PC-3 (cell line): ENCODE results near the gene UQCR10. TPM values are rescaled to one million over a fixed set of nuclear protein-coding genes. Genes with fewer than 3 reads are reported as not detected.

Experiments
- ATAC-seq: fragments of 200-7000 bp; cut with Tn5 transposase; 2 replicates; pipeline ENCODE4 v1.9.1; 2020; ENCODE audit warnings: mild to moderate bottlenecking, moderate library complexity
- BruUV-seq: library from RNA; stranded (reverse); fragments of 400-500 nt; replicated peaks from 2 replicates; lab custom pipeline; 2021; lab: Mats Ljungman, UMichigan
- CTCF ChIA-PET: fragments of 300-600 bp; sonication (Branson Sonifier 250); formaldehyde crosslinking; loops from one replicate; lab custom pipeline; 2022; ENCODE audit warnings: antibody characterized with exemption; lab: Charles Lee
- POLR2A ChIA-PET: fragments of 300-600 bp; sonication (Branson Sonifier 250); formaldehyde crosslinking; loops from one replicate; lab custom pipeline; 2022; ENCODE audit warnings: antibody characterized with exemption; ENCODE audit not compliant: unreplicated experiment; lab: Charles Lee
- DNase-seq: peaks from one replicate; pipeline ENCODE4 v3.0.0-alpha.2; 2015
- H2AFZ ChIP-seq: fragments of 300-600 bp; sonication (generic); 2 replicates; pipeline ENCODE4 v1.6.0; 2016; ENCODE audit warnings: antibody characterized with exemption, low read length
- H3F3A ChIP-seq: fragments of 300-600 bp; sonication (generic); one replicate; pipeline ENCODE4 v1.6.0; 2017; ENCODE audit warnings: antibody characterized with exemption, low read length, control low read depth, mild to moderate bottlenecking; ENCODE audit not compliant: unreplicated experiment
- H3K27ac ChIP-seq: fragments of 300-600 bp; sonication (generic); 2 replicates; pipeline ENCODE4 v1.5.1; 2016; ENCODE audit warnings: mild to moderate bottlenecking, low read length
- H3K27me3 ChIP-seq: fragments of 300-600 bp; sonication (generic); 2 replicates; pipeline ENCODE4 v1.6.1; 2016; ENCODE audit warnings: low read length, mixed read lengths
- H3K36me3 ChIP-seq: fragments of 300-600 bp; sonication (generic); 2 replicates; pipeline ENCODE4 v1.6.1; 2016; ENCODE audit warnings: low read depth, mixed run types, low read length, mixed read lengths
- H3K4me1 ChIP-seq: fragments of 300-600 bp; sonication (generic); 2 replicates; pipeline ENCODE4 v1.5.1; 2016; ENCODE audit warnings: low read length; ENCODE audit not compliant: insufficient read depth
- H3K4me2 ChIP-seq: fragments of 300-600 bp; sonication (generic); 2 replicates; pipeline ENCODE4 v1.6.0; 2016; ENCODE audit warnings: low read length
- H3K4me3 ChIP-seq: fragments of 300-600 bp; sonication (generic); 2 replicates; pipeline ENCODE4 v1.5.1; 2016; ENCODE audit warnings: mild to moderate bottlenecking, low read length, mixed read lengths
- H3K79me2 ChIP-seq: fragments of 300-600 bp; sonication (generic); 2 replicates; pipeline ENCODE4 v1.6.1; 2017; ENCODE audit warnings: low read length, mixed read lengths
- H3K9ac ChIP-seq: fragments of 300-600 bp; sonication (generic); 2 replicates; pipeline ENCODE4 v1.6.0; 2016; ENCODE audit warnings: mild to moderate bottlenecking, low read length
- H3K9me2 ChIP-seq: fragments of 300-600 bp; sonication (generic); replicated peaks from 2 replicates; pipeline ENCODE4 v1.6.1; 2016; ENCODE audit warnings: mixed run types, low read length, mixed read lengths
- H3K9me3 ChIP-seq: fragments of 300-600 bp; sonication (generic); 2 replicates; pipeline ENCODE4 v1.6.1; 2016; ENCODE audit warnings: low read length, mixed read lengths
- H4K20me1 ChIP-seq: fragments of 300-600 bp; sonication (generic); 2 replicates; pipeline ENCODE4 v1.6.1; 2016; ENCODE audit warnings: low read length, mixed read lengths
- CTCF ChIP-seq: fragments of 300-600 bp; sonication (generic); conservative IDR thresholded peaks from 2 replicates; pipeline ENCODE4 v1.5.1; 2017; ENCODE audit warnings: antibody characterized with exemption, low read depth, mild to moderate bottlenecking, low read length
- EZH2 ChIP-seq: fragments of 300-600 bp; sonication (generic); IDR thresholded peaks from one replicate; pipeline ENCODE4 v1.6.1; 2017; ENCODE audit warnings: antibody characterized with exemption, mild to moderate bottlenecking, low read length; ENCODE audit not compliant: unreplicated experiment
- EZH2phosphoT487 ChIP-seq: fragments of 300-600 bp; sonication (generic); IDR thresholded peaks from 2 replicates; pipeline ENCODE4 v1.6.1; 2018; ENCODE audit warnings: mild to moderate bottlenecking, antibody characterized with exemption, low read length, borderline replicate concordance
- intact Hi-C: fragments of 100-400 bp; cut with micrococcal nuclease; formaldehyde crosslinking; loops from 2 replicates; pipeline ENCODE4 v1.9.0; 2023
- total RNA-seq: library from RNA; depleted of rRNA; stranded (reverse); fragments of >200 nt; gene quantifications from 2 replicates; pipeline ENCODE4 v1.2.3, GENCODE V29; 2014

The UQCR10 gene
- total RNA-seq, 1 experiment from 2014 or later, result 196 TPM

GRCh38 chr22:29798318-29798717 lies 31.1 kb downstream of the UQCR10 start:
- no peak overlapping the region for H2AFZ ChIP-seq
- peaks cover 23% of the 10 kb centered on the region for H3K4me1 ChIP-seq
- H3K9ac ChIP-seq, result peak overlapping the region; percentile 65
- H3F3A ChIP-seq, result no peaks in the 10 kb centered on the region
- BruUV-seq, result no TSS peak
- H3K9me2 ChIP-seq, result no peaks in the 10 kb centered on the region
- H3K27me3 ChIP-seq, result no peaks in the 10 kb centered on the region
- no peaks in the 10 kb centered on the region for H4K20me1 ChIP-seq
- CTCF ChIA-PET, result no interaction called here
- TF ChIP-seq EZH2 (no peak), EZH2phosphoT487 (no peak), CTCF (no peak)
- H3K79me2 ChIP-seq, result no peaks in the 10 kb centered on the region
- intact Hi-C loops, result no loop called here
- no peak overlapping the region for H3K4me3 ChIP-seq
- peak overlapping the region; percentile 78 for H3K4me2 ChIP-seq
- peak overlapping the region; percentile 96 for H3K27ac ChIP-seq
- H3K9me3 ChIP-seq, result no peaks in the 10 kb centered on the region
- H3K36me3 ChIP-seq, result no peaks in the 10 kb centered on the region; the same call in 1 of the 2 replicates
- POLR2A ChIA-PET, result no interaction called here
- ATAC-seq, result no peak; the same call in 1 of the 2 replicates
- peak; percentile 9 for DNase-seq

GRCh38 chr22:29798801-29799200 lies 31.6 kb downstream of the UQCR10 start:
- no peak for TF ChIP-seq EZH2phosphoT487
- no peak for TF ChIP-seq CTCF
- TF ChIP-seq EZH2, result no peak
- H3K9ac ChIP-seq, result peak overlapping the region; percentile 65
- H3K9me3 ChIP-seq, result no peaks in the 10 kb centered on the region
- H3F3A ChIP-seq, result no peaks in the 10 kb centered on the region
- H3K4me2 ChIP-seq, result peak overlapping the region; percentile 78
- intact Hi-C loops, result no loop called here
- ChIA-PET CTCF (interaction anchor here (0.8 kb wide), 1 partner anchor 18 kb away, joined by 5 read pairs; no protein-coding TSS in a partner anchor), POLR2A (no interaction called here)
- no peaks in the 10 kb centered on the region for H3K9me2 ChIP-seq
- no peak overlapping the region for H2AFZ ChIP-seq
- H3K79me2 ChIP-seq, result no peaks in the 10 kb centered on the region
- BruUV-seq, result TSS peak; percentile 27
- peak overlapping the region; percentile 96 for H3K27ac ChIP-seq
- peak overlapping the region; percentile 34; the same call in 1 of the 2 replicates for H3K4me3 ChIP-seq
- no peaks in the 10 kb centered on the region for H3K27me3 ChIP-seq
- peak; percentile 57 for DNase-seq
- peak; percentile 54 for ATAC-seq
- H3K36me3 ChIP-seq, result peaks cover 3% of the 10 kb centered on the region; the same call in 1 of the 2 replicates
- H3K4me1 ChIP-seq, result peaks cover 23% of the 10 kb centered on the region
- no peaks in the 10 kb centered on the region for H4K20me1 ChIP-seq

GRCh38 chr22:29799217-29799680 lies 32.1 kb downstream of the UQCR10 start:
- ATAC-seq (peak; percentile 97), DNase-seq (peak; percentile 92)
- BruUV-seq, result no TSS peak
- no peaks in the 10 kb centered on the region for H3F3A ChIP-seq
- H3K4me2 ChIP-seq, result peak overlapping the region; percentile 78
- no peak for TF ChIP-seq CTCF
- TF ChIP-seq EZH2, result no peak
- TF ChIP-seq EZH2phosphoT487, result no peak
- peak overlapping the region; percentile 34; the same call in 1 of the 2 replicates for H3K4me3 ChIP-seq
- peak overlapping the region; percentile 65 for H3K9ac ChIP-seq
- peaks cover 3% of the 10 kb centered on the region; the same call in 1 of the 2 replicates for H3K36me3 ChIP-seq
- no peaks in the 10 kb centered on the region for H3K9me2 ChIP-seq
- peak overlapping the region; percentile 96 for H3K27ac ChIP-seq
- no peaks in the 10 kb centered on the region for H3K27me3 ChIP-seq
- ChIA-PET CTCF (interaction anchor here (0.8 kb wide), 1 partner anchor 18 kb away, joined by 5 read pairs; no protein-coding TSS in a partner anchor), POLR2A (no interaction called here)
- no peaks in the 10 kb centered on the region for H3K9me3 ChIP-seq
- intact Hi-C loops, result no loop called here
- peaks cover 23% of the 10 kb centered on the region for H3K4me1 ChIP-seq
- no peaks in the 10 kb centered on the region for H4K20me1 ChIP-seq
- H2AFZ ChIP-seq, result no peak overlapping the region
- H3K79me2 ChIP-seq, result no peaks in the 10 kb centered on the region
